ENCODE measurements around the gene SZT2.

DNA sequence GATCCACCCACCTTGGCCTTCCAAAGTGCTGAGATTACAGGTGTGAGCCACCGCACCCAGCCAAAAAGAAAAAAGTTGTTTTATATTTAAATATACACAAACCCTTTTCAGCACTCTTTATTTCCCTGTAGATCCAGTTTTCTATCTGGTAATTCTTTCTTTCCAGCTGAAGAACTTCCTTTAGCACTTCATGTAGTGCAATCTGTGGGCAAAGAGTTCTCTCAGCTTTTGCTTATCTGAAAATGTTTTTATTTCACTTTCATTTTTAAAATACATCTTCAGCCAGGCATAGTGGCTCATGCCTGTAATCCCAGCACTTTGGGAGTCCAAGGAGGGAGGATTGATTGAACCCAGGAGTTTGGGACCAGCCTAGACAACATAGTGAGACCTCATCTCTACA, 92.5 kb downstream of the SZT2 start:
- TF ChIP-seq CTCF (IDR thresholded peaks at IDR 0.05; ENCODE audit: borderline replicate concordance, extremely low read depth, low read length, poor library complexity, severe bottlenecking), result no peak
- TF ChIP-seq EZH2 (IDR thresholded peaks at IDR 0.05; ENCODE audit: borderline replicate concordance, low read depth, low read length, severe bottlenecking), result no peak
